HEK293 (cell line): Measurements from ENCODE around the gene RRP12.

ENCODE experiments used
- CTCF ChIA-PET: fragments of 350-600 bp; formaldehyde crosslinking; extraction: SDS; loops from one replicate; lab custom pipeline; 2021; ENCODE audit warnings: antibody characterized with exemption; lab: Yijun Ruan, JAX
- POLR2A ChIA-PET: fragments of 300-600 bp; formaldehyde crosslinking; extraction: SDS; loops from one replicate; lab custom pipeline; 2020; ENCODE audit warnings: antibody characterized with exemption, inconsistent platforms; lab: Yijun Ruan, JAX
- H3K27ac ChIP-seq: fragments of 200-500 bp; sonication (Bioruptor generic); 2 replicates; pipeline ENCODE4 v1.5.1; 2014; ENCODE audit warnings: low read depth, low read length, control low read depth, inconsistent platforms; ENCODE audit errors: extremely low read depth
- H3K36me3 ChIP-seq, 2 experiments: fragments of 200-500 bp in 1 of 2; sonication (Bioruptor generic) in 1 of 2; 1 replicate in 1 of 2; 2 replicates in 1 of 2; pipeline ENCODE4 v1.5.1; 2014 to 2017; ENCODE audit warnings: inconsistent platforms in 2 of 2, low read length in 2 of 2; ENCODE audit not compliant: control insufficient read depth in 2 of 2, insufficient read depth in 1 of 2
- H3K4me1 ChIP-seq: fragments of 200-500 bp; sonication (Bioruptor generic); 2 replicates; pipeline ENCODE4 v1.5.1; 2014; ENCODE audit warnings: mild to moderate bottlenecking, low read length, inconsistent platforms; ENCODE audit not compliant: control insufficient read depth, insufficient read depth
- H3K4me3 ChIP-seq: 2 replicates; pipeline ENCODE4 v1.5.1; 2011; ENCODE audit warnings: low read depth, mild to moderate bottlenecking, control low read depth, low read length, moderate library complexity
- H3K9me3 ChIP-seq: fragments of 200-500 bp; sonication (Bioruptor generic); 2 replicates; pipeline ENCODE4 v1.5.1; 2014; ENCODE audit warnings: low read depth, low read length, inconsistent platforms; ENCODE audit not compliant: control insufficient read depth, insufficient read depth
- BCL11B ChIP-seq: fragments of 450-650 bp; formaldehyde crosslinking; IDR thresholded peaks from 2 replicates; pipeline ENCODE4 v1.5.1; 2016; ENCODE audit warnings: low read depth, missing biosample characterization, missing genetic modification characterization
- KLF17 ChIP-seq: fragments of 450-650 bp; formaldehyde crosslinking; IDR thresholded peaks from 2 replicates; pipeline ENCODE4 v1.5.1; 2016; ENCODE audit warnings: missing biosample characterization, missing genetic modification characterization
- MZF1 ChIP-seq: fragments of 450-650 bp; formaldehyde crosslinking; IDR thresholded peaks from 2 replicates; pipeline ENCODE4 v1.5.1; 2017; ENCODE audit warnings: missing biosample characterization, missing genetic modification characterization, borderline replicate concordance
- YY1 ChIP-seq: fragments of 450-650 bp; formaldehyde crosslinking; IDR thresholded peaks from 2 replicates; pipeline ENCODE4 v1.5.1; 2018; ENCODE audit warnings: missing biosample characterization, missing genetic modification characterization
- ZBTB7A ChIP-seq: fragments of 450-650 bp; formaldehyde crosslinking; IDR thresholded peaks from 2 replicates; pipeline ENCODE4 v1.5.1; 2016; ENCODE audit warnings: low read depth, missing biosample characterization, missing genetic modification characterization
- ZFP69B ChIP-seq: fragments of 450-650 bp; formaldehyde crosslinking; IDR thresholded peaks from 2 replicates; pipeline ENCODE4 v1.5.1; 2016; ENCODE audit warnings: missing biosample characterization, missing genetic modification characterization
- ZNF174 ChIP-seq: fragments of 450-650 bp; formaldehyde crosslinking; IDR thresholded peaks from 2 replicates; pipeline ENCODE4 v1.5.0; 2017; ENCODE audit warnings: missing biosample characterization, mild to moderate bottlenecking, missing genetic modification characterization
- ZNF629 ChIP-seq: fragments of 450-650 bp; formaldehyde crosslinking; IDR thresholded peaks from 2 replicates; pipeline ENCODE4 v1.5.1; 2017; ENCODE audit warnings: missing biosample characterization, missing genetic modification characterization
- ZSCAN4 ChIP-seq: fragments of 450-650 bp; formaldehyde crosslinking; IDR thresholded peaks from 2 replicates; pipeline ENCODE4 v1.5.1; 2017; ENCODE audit warnings: missing biosample characterization, missing genetic modification characterization
- TF ChIP-seq, protein P1 (sequence below): fragments of 450-650 bp; formaldehyde crosslinking; IDR thresholded peaks from 2 replicates; pipeline ENCODE4 v1.5.1; 2017; ENCODE audit warnings: missing biosample characterization, missing genetic modification characterization
- TF ChIP-seq, protein P2 (sequence below): fragments of 450-650 bp; formaldehyde crosslinking; IDR thresholded peaks from 2 replicates; pipeline ENCODE4 v1.5.1; 2016; ENCODE audit warnings: missing biosample characterization, missing genetic modification characterization, borderline replicate concordance

The RRP12 gene

GRCh38 chr10:97396056-97396455 lies 5.1 kb downstream of the RRP12 start (continued):
- TF ChIP-seq ZNF629 (tag by site-specific recombination) = no peak
- no peak for TF ChIP-seq YY1 (tag by site-specific recombination)
- TF ChIP-seq, protein P1, sequence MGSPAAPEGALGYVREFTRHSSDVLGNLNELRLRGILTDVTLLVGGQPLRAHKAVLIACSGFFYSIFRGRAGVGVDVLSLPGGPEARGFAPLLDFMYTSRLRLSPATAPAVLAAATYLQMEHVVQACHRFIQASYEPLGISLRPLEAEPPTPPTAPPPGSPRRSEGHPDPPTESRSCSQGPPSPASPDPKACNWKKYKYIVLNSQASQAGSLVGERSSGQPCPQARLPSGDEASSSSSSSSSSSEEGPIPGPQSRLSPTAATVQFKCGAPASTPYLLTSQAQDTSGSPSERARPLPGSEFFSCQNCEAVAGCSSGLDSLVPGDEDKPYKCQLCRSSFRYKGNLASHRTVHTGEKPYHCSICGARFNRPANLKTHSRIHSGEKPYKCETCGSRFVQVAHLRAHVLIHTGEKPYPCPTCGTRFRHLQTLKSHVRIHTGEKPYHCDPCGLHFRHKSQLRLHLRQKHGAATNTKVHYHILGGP (tag by site-specific recombination) = no peak
- TF ChIP-seq, all 188 proteins: peak for 0

DNA sequence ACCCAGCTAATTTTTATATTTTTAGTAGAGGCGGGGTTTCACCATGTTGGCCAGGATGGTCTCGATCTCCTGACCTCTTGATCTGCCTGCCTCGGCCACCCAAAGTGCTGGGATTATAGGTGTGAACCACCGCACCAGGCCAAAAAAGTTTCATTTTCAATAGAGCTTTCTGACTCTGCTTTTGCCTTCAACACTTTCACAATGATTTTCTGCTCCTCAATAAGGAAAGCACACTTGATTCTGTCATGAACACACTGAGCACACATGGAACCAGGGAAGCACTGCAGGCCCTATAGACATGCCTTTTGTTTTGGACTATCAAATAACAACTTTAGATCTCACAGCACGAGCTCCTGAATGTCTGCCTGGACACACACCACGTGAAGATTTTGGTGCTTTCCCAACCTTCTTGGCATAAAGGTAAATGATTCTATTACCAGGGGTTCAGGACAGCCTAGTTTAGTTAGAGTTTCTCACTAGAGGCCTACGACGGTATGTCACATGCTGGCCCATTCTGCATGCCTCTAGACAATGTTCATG lies 8.0 kb downstream of the RRP12 start:
- Histone ChIP-seq H3K4me3 (no peak overlapping the region), H3K36me3 (peaks cover 35 to 64% of the 10 kb centered on the region in 2 experiments)
- POLR2A ChIA-PET = no interaction called here
- TF ChIP-seq, protein P2, sequence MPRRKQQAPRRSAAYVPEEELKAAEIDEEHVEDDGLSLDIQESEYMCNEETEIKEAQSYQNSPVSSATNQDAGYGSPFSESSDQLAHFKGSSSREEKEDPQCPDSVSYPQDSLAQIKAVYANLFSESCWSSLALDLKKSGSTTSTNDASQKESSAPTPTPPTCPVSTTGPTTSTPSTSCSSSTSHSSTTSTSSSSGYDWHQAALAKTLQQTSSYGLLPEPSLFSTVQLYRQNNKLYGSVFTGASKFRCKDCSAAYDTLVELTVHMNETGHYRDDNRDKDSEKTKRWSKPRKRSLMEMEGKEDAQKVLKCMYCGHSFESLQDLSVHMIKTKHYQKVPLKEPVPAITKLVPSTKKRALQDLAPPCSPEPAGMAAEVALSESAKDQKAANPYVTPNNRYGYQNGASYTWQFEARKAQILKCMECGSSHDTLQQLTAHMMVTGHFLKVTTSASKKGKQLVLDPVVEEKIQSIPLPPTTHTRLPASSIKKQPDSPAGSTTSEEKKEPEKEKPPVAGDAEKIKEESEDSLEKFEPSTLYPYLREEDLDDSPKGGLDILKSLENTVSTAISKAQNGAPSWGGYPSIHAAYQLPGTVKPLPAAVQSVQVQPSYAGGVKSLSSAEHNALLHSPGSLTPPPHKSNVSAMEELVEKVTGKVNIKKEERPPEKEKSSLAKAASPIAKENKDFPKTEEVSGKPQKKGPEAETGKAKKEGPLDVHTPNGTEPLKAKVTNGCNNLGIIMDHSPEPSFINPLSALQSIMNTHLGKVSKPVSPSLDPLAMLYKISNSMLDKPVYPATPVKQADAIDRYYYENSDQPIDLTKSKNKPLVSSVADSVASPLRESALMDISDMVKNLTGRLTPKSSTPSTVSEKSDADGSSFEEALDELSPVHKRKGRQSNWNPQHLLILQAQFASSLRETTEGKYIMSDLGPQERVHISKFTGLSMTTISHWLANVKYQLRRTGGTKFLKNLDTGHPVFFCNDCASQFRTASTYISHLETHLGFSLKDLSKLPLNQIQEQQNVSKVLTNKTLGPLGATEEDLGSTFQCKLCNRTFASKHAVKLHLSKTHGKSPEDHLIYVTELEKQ = no peak
- TF ChIP-seq KLF17 (tag by site-specific recombination) (no peak), ZFP69B (tag by site-specific recombination) (no peak), MZF1 (tag by site-specific recombination) (no peak), ZSCAN4 (tag by site-specific recombination) (no peak), ZBTB7A (tag by site-specific recombination) (no peak), ZNF174 (no peak)
- TF ChIP-seq, all 188 proteins: peak for 0
- Histone ChIP-seq H3K27ac (no peak overlapping the region), H3K4me1 (no peaks in the 10 kb centered on the region), H3K9me3 (no peaks in the 10 kb centered on the region)
- CTCF ChIA-PET = interaction anchor here (0.7 kb wide), 1 partner anchor 15 kb away, joined by 3 read pairs; no protein-coding TSS in a partner anchor

GRCh38 chr10:97390091-97390490 lies 11.0 kb downstream of the RRP12 start:
- peaks cover 22 to 54% of the 10 kb centered on the region in 2 experiments for H3K36me3 ChIP-seq
- CTCF ChIA-PET = no interaction called here
- H3K4me1 ChIP-seq = no peaks in the 10 kb centered on the region
- TF ChIP-seq BCL11B (tag by site-specific recombination) = no peak
- H3K9me3 ChIP-seq = no peaks in the 10 kb centered on the region
- no peak overlapping the region for H3K27ac ChIP-seq
- H3K4me3 ChIP-seq = no peak overlapping the region
- POLR2A ChIA-PET = no interaction called here

DNA sequence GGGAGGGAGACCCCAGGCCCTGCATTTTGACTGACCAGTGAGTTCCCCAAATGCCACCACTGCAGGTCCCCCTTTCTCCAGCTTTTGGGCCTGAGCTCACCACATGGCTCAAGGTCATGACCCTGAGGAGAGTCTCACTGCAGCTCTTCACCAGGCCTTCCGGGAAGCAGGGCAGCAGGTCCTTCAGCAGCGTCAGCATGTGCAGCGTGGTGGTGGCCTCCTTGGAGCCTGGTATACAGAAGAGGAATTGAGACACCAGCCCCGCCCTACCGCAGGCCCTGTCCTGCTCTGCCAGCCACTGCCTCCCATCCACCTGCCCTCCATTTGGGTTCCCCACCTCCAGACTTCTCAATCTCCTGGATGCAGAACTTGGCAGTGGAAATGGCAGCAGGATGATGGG lies 13.0 kb downstream of the RRP12 start:
- H3K4me1 ChIP-seq = no peaks in the 10 kb centered on the region
- no peak overlapping the region for H3K4me3 ChIP-seq
- POLR2A ChIA-PET = no interaction called here
- CTCF ChIA-PET = interaction anchor here (0.6 kb wide), 1 partner anchor 95 kb away, joined by 4 read pairs; no protein-coding TSS in a partner anchor
- no peak for TF ChIP-seq ZBTB7A (tag by site-specific recombination)
- H3K36me3 ChIP-seq = peaks cover 10 to 55% of the 10 kb centered on the region in 2 experiments; a peak in 2 of 3 replicates
- H3K27ac ChIP-seq = no peak overlapping the region
- H3K9me3 ChIP-seq = no peaks in the 10 kb centered on the region
